HG03066 (cell line): ENCODE data around the gene TMEM131L.
A peak's percentile ranks its signal among the peaks of the same experiment; 100 is the strongest.
"Not testable (repeated sequence)": the region's sequence is repeated elsewhere in the genome, so short reads cannot be mapped to it uniquely, and the experiment has no call there.

ENCODE experiments used
- ATAC-seq: cut with Tn5 transposase; IDR thresholded peaks from one replicate; pipeline ENCODE4 v1.9.1; 2021; ENCODE audit warnings: low read depth; ENCODE audit not compliant: unreplicated experiment

Gene TMEM131L

GRCh38 chr4:153440475-153440874 is 25.7 kb upstream of the TMEM131L start:
- no peak for ATAC-seq

- ATAC-seq: no peak
These were observed 18.8 kb upstream of the TMEM131L start for GRCh38 chr4:153447175-153447905.

GRCh38 chr4:153448003-153448731 is 18.0 kb upstream of the TMEM131L start:
- no peak for ATAC-seq

- ATAC-seq: no peak
These were observed 16.8 kb upstream of the TMEM131L start for GRCh38 chr4:153449338-153449737.

- ATAC-seq: no peak
These were observed 15.6 kb upstream of the TMEM131L start for GRCh38 chr4:153450544-153450917.

- not testable (repeated sequence) for ATAC-seq
These were observed 15.0 kb upstream of the TMEM131L start for GRCh38 chr4:153451145-153451544.

GRCh38 chr4:153451911-153452657 is 14.1 kb upstream of the TMEM131L start:
- ATAC-seq: no peak

GRCh38 chr4:153452658-153453378 is 13.3 kb upstream of the TMEM131L start:
- no peak for ATAC-seq

GRCh38 chr4:153453402-153453801 is 12.8 kb upstream of the TMEM131L start:
- no peak for ATAC-seq

- no peak for ATAC-seq
These were observed 7.2 kb upstream of the TMEM131L start for GRCh38 chr4:153458969-153459368.

GRCh38 chr4:153461549-153461948 is 4.6 kb upstream of the TMEM131L start:
- not testable (repeated sequence) for ATAC-seq

- ATAC-seq: no peak
These were observed 2.1 kb upstream of the TMEM131L start for GRCh38 chr4:153464068-153464467.

- ATAC-seq: no peak
These were observed 1.0 kb upstream of the TMEM131L start for GRCh38 chr4:153465140-153465539.

- ATAC-seq: no peak
These were observed 512 bp upstream of the TMEM131L start for GRCh38 chr4:153465615-153466080.

GRCh38 chr4:153466949-153467896 is 1.1 kb downstream of the TMEM131L start:
- ATAC-seq: peak; percentile 50

- no peak for ATAC-seq
These were observed 1.7 kb downstream of the TMEM131L start for GRCh38 chr4:153467897-153468262.

- peak; percentile 12 for ATAC-seq
These were observed 2.4 kb downstream of the TMEM131L start for GRCh38 chr4:153468587-153468986.

- no peak for ATAC-seq
These were observed 2.9 kb downstream of the TMEM131L start for GRCh38 chr4:153469031-153469430.

GRCh38 chr4:153471071-153471697 is 5.0 kb downstream of the TMEM131L start:
- not testable (repeated sequence) for ATAC-seq
